Measurements from ENCODE around the gene TRIP12.

- TF ChIP-seq REST (IDR thresholded peaks at IDR 0.05; ENCODE audit: insufficient read depth in 1 of 2, low read depth in 2 of 2, low read length in 2 of 2) = no peak
- TF ChIP-seq TAF1 (IDR thresholded peaks at IDR 0.05; ENCODE audit: borderline replicate concordance, insufficient read depth, low read length) = no peak
- no peak for TF ChIP-seq POLR2AphosphoS5 (IDR thresholded peaks at IDR 0.05; ENCODE audit: low read depth, low read length)
- TF ChIP-seq SIN3A (IDR thresholded peaks at IDR 0.05; ENCODE audit: borderline replicate concordance, insufficient read depth, low read length) = no peak
These were observed 15.7 kb upstream of the TRIP12 start for GRCh38 chr2:229937537-229937936.

All from PFSK-1 (cell line).